ENCODE results near the gene ETV3.

GRCh38 chr1:157152510-157152909 is 14.3 kb upstream of the ETV3 start:
- TF ChIP-seq CTCF (conservative IDR thresholded peaks at IDR 0.05 in 1 of 2, IDR thresholded peaks at IDR 0.05 in 1 of 2; ENCODE audit: low read depth in 1 of 2, low read length in 2 of 2) = no peak
- no peak for TF ChIP-seq EZH2 (IDR thresholded peaks at IDR 0.05; ENCODE audit: low read length, missing control alignments)
